Activated T-helper 17 cell treated with anti-CD3 and anti-CD28 coated beads, Interleukin-2, amount 50 U/mL, for 72 hours (primary cell): Measurements from ENCODE around the gene NID1. TPM values are rescaled to one million over a fixed set of nuclear protein-coding genes. Genes with fewer than 3 reads are reported as not detected.
"Not testable (repeated sequence)": the region's sequence is repeated elsewhere in the genome, so short reads cannot be mapped to it uniquely, and the experiment has no call there.

Experiments used
- ATAC-seq: fragments of 150-1000 bp; cut with Tn5 transposase; replicated peaks from 2 replicates; pipeline ENCODE4 v1.10.0; 2021; ENCODE audit warnings: mild to moderate bottlenecking, moderate library complexity
- H3K27ac Mint-ChIP-seq: one replicate; pipeline ENCODE4 v1.8.0; 2022; ENCODE audit warnings: mixed read lengths
- H3K27me3 Mint-ChIP-seq: one replicate; pipeline ENCODE4 v1.8.0; 2022; ENCODE audit warnings: mixed read lengths
- H3K36me3 Mint-ChIP-seq: one replicate; pipeline ENCODE4 v1.8.0; 2022; ENCODE audit warnings: low read depth, mild to moderate bottlenecking, mixed read lengths
- H3K4me1 Mint-ChIP-seq: one replicate; pipeline ENCODE4 v1.8.0; 2022; ENCODE audit warnings: mixed read lengths
- H3K4me3 Mint-ChIP-seq: one replicate; pipeline ENCODE4 v1.8.0; 2022; ENCODE audit warnings: mild to moderate bottlenecking, mixed read lengths
- H3K9me3 Mint-ChIP-seq: one replicate; pipeline ENCODE4 v1.8.0; 2022; ENCODE audit warnings: mixed read lengths
- total RNA-seq, 2 donors: library from RNA; stranded (reverse); gene quantifications; one replicate each; pipeline ENCODE4 v1.2.3, GENCODE V29; 2022

The NID1 gene
- total RNA-seq, 2 donors from 2014 or later = 0.05 to 0.09 TPM

GRCh38 chr1:236082526-236082925 lies 17.6 kb upstream of the NID1 start:
- Mint-ChIP-seq H3K4me3 (no peak overlapping the region), H3K4me1 (peaks cover 5% of the 10 kb centered on the region), H3K9me3 (peaks cover 1% of the 10 kb centered on the region), H3K27me3 (peaks cover under 1% of the 10 kb centered on the region), H3K36me3 (no peaks in the 10 kb centered on the region), H3K27ac (no peak overlapping the region)
- no peak for ATAC-seq

GRCh38 chr1:236081546-236082227 lies 16.8 kb upstream of the NID1 start:
- H3K27ac Mint-ChIP-seq = no peak overlapping the region
- H3K4me3 Mint-ChIP-seq = no peak overlapping the region
- H3K9me3 Mint-ChIP-seq = no peaks in the 10 kb centered on the region
- no peak for ATAC-seq
- no peaks in the 10 kb centered on the region for H3K36me3 Mint-ChIP-seq
- H3K27me3 Mint-ChIP-seq = no peaks in the 10 kb centered on the region
- H3K4me1 Mint-ChIP-seq = peaks cover 5% of the 10 kb centered on the region

GRCh38 chr1:236079703-236080102 lies 14.8 kb upstream of the NID1 start:
- no peaks in the 10 kb centered on the region for H3K9me3 Mint-ChIP-seq
- no peak for ATAC-seq
- H3K36me3 Mint-ChIP-seq = no peaks in the 10 kb centered on the region
- no peak overlapping the region for H3K27ac Mint-ChIP-seq
- H3K27me3 Mint-ChIP-seq = no peaks in the 10 kb centered on the region
- peaks cover 5% of the 10 kb centered on the region for H3K4me1 Mint-ChIP-seq
- no peak overlapping the region for H3K4me3 Mint-ChIP-seq

- no peak overlapping the region for H3K27ac Mint-ChIP-seq
- no peaks in the 10 kb centered on the region for H3K36me3 Mint-ChIP-seq
- no peaks in the 10 kb centered on the region for H3K27me3 Mint-ChIP-seq
- H3K4me1 Mint-ChIP-seq = peaks cover 5% of the 10 kb centered on the region
- no peak overlapping the region for H3K4me3 Mint-ChIP-seq
- ATAC-seq = no peak
- H3K9me3 Mint-ChIP-seq = no peaks in the 10 kb centered on the region
Observed at GRCh38 chr1:236078993-236079392, 14.1 kb upstream of the NID1 start.

GRCh38 chr1:236078077-236078476 lies 13.2 kb upstream of the NID1 start:
- not testable (repeated sequence) for ATAC-seq, H3K9me3 Mint-ChIP-seq, H3K27ac Mint-ChIP-seq, H3K4me3 Mint-ChIP-seq, H3K36me3 Mint-ChIP-seq, H3K4me1 Mint-ChIP-seq, H3K27me3 Mint-ChIP-seq

GRCh38 chr1:236075848-236076247 lies 11.0 kb upstream of the NID1 start:
- H3K9me3 Mint-ChIP-seq = no peaks in the 10 kb centered on the region
- no peak overlapping the region for H3K4me3 Mint-ChIP-seq
- no peaks in the 10 kb centered on the region for H3K4me1 Mint-ChIP-seq
- no peaks in the 10 kb centered on the region for H3K27me3 Mint-ChIP-seq
- no peaks in the 10 kb centered on the region for H3K36me3 Mint-ChIP-seq
- ATAC-seq = no peak
- no peak overlapping the region for H3K27ac Mint-ChIP-seq

- Mint-ChIP-seq H3K4me3 (no peak overlapping the region), H3K4me1 (no peaks in the 10 kb centered on the region), H3K27ac (no peak overlapping the region), H3K9me3 (no peaks in the 10 kb centered on the region), H3K36me3 (no peaks in the 10 kb centered on the region), H3K27me3 (peaks cover 8% of the 10 kb centered on the region)
- no peak for ATAC-seq
Observed at GRCh38 chr1:236073307-236073897, 8.5 kb upstream of the NID1 start.

GRCh38 chr1:236072001-236072400 lies 7.1 kb upstream of the NID1 start:
- Mint-ChIP-seq H3K4me3 (no peak overlapping the region), H3K9me3 (no peaks in the 10 kb centered on the region), H3K4me1 (peaks cover 3% of the 10 kb centered on the region), H3K27me3 (peaks cover 8% of the 10 kb centered on the region), H3K27ac (no peak overlapping the region), H3K36me3 (no peaks in the 10 kb centered on the region)
- no peak for ATAC-seq

- Mint-ChIP-seq H3K27ac (no peak overlapping the region), H3K27me3 (peaks cover 13% of the 10 kb centered on the region), H3K4me1 (peaks cover 8% of the 10 kb centered on the region), H3K36me3 (no peaks in the 10 kb centered on the region), H3K4me3 (no peak overlapping the region), H3K9me3 (no peaks in the 10 kb centered on the region)
- ATAC-seq = no peak
Observed at GRCh38 chr1:236070753-236071152, 5.9 kb upstream of the NID1 start.

GRCh38 chr1:236069796-236070195 lies 4.9 kb upstream of the NID1 start:
- H3K4me1 Mint-ChIP-seq = peaks cover 8% of the 10 kb centered on the region
- H3K4me3 Mint-ChIP-seq = no peak overlapping the region
- H3K27me3 Mint-ChIP-seq = peaks cover 16% of the 10 kb centered on the region
- H3K27ac Mint-ChIP-seq = no peak overlapping the region
- H3K36me3 Mint-ChIP-seq = no peaks in the 10 kb centered on the region
- ATAC-seq = no peak
- H3K9me3 Mint-ChIP-seq = no peaks in the 10 kb centered on the region

- ATAC-seq = no peak
Observed at GRCh38 chr1:236067854-236068454, 3.1 kb upstream of the NID1 start.

GRCh38 chr1:236066828-236067386 lies 2.0 kb upstream of the NID1 start:
- H3K36me3 Mint-ChIP-seq = no peaks in the 10 kb centered on the region
- H3K4me3 Mint-ChIP-seq = peak overlapping the region; percentile 33
- H3K27me3 Mint-ChIP-seq = peaks cover 22% of the 10 kb centered on the region
- H3K4me1 Mint-ChIP-seq = peaks cover 8% of the 10 kb centered on the region
- peak overlapping the region; percentile 2 for H3K27ac Mint-ChIP-seq
- peak; percentile 87 for ATAC-seq
- H3K9me3 Mint-ChIP-seq = no peaks in the 10 kb centered on the region

More at GRCh38 chr1:236067854-236068454, 3.1 kb upstream of the NID1 start:
- H3K27ac Mint-ChIP-seq = no peak overlapping the region
- H3K27me3 Mint-ChIP-seq = peaks cover 19% of the 10 kb centered on the region
- no peaks in the 10 kb centered on the region for H3K36me3 Mint-ChIP-seq
- peaks cover 8% of the 10 kb centered on the region for H3K4me1 Mint-ChIP-seq
- H3K4me3 Mint-ChIP-seq = no peak overlapping the region
- no peaks in the 10 kb centered on the region for H3K9me3 Mint-ChIP-seq

- H3K27me3 Mint-ChIP-seq = peaks cover 22% of the 10 kb centered on the region
- no peak for ATAC-seq
- no peaks in the 10 kb centered on the region for H3K36me3 Mint-ChIP-seq
- H3K9me3 Mint-ChIP-seq = no peaks in the 10 kb centered on the region
- H3K4me1 Mint-ChIP-seq = peaks cover 8% of the 10 kb centered on the region
- H3K4me3 Mint-ChIP-seq = peak overlapping the region; percentile 33
- H3K27ac Mint-ChIP-seq = no peak overlapping the region
Observed at GRCh38 chr1:236066054-236066453, 1.2 kb upstream of the NID1 start.

- peaks cover 8% of the 10 kb centered on the region for H3K4me1 Mint-ChIP-seq
- H3K4me3 Mint-ChIP-seq = peak overlapping the region; percentile 31
- H3K27ac Mint-ChIP-seq = no peak overlapping the region
- H3K36me3 Mint-ChIP-seq = no peaks in the 10 kb centered on the region
- H3K27me3 Mint-ChIP-seq = peaks cover 21% of the 10 kb centered on the region
- no peaks in the 10 kb centered on the region for H3K9me3 Mint-ChIP-seq
- ATAC-seq = no peak
Observed at GRCh38 chr1:236065509-236066005, 667 bp upstream of the NID1 start.
